H9 (cell line): ENCODE data around the gene JAG1. TPM values are rescaled to one million over a fixed set of nuclear protein-coding genes. Genes with fewer than 3 reads are reported as not detected.

ENCODE experiments used
- DNase-seq: peaks from one replicate; pipeline ENCODE4 v3.0.0-alpha.2; 2017
- H2AFZ ChIP-seq: one replicate; pipeline ENCODE4 v1.6.1; 2013; ENCODE audit warnings: mild to moderate bottlenecking, low read length, control low read depth, moderate library complexity
- H2AK5ac ChIP-seq: 2 replicates; pipeline ENCODE4 v1.6.1; 2013; ENCODE audit warnings: low read length, control low read depth, mixed read lengths; ENCODE audit not compliant: insufficient read length
- H2BK120ac ChIP-seq: one replicate; pipeline ENCODE4 v1.6.1; 2013; ENCODE audit warnings: low read depth, mild to moderate bottlenecking, low read length, control low read depth, inconsistent platforms; ENCODE audit not compliant: poor library complexity, severe bottlenecking
- H2BK12ac ChIP-seq: 2 replicates; pipeline ENCODE4 v1.6.1; 2013; ENCODE audit warnings: low read length, control low read depth, mixed read lengths, low read depth; ENCODE audit not compliant: insufficient read length
- H2BK15ac ChIP-seq: 2 replicates; pipeline ENCODE4 v1.6.1; 2013; ENCODE audit warnings: low read depth, low read length, control low read depth
- H2BK20ac ChIP-seq: one replicate; pipeline ENCODE4 v1.6.1; 2013; ENCODE audit warnings: low read depth, mild to moderate bottlenecking, low read length, control low read depth, inconsistent platforms; ENCODE audit not compliant: poor library complexity, severe bottlenecking
- H2BK5ac ChIP-seq: 2 replicates; pipeline ENCODE4 v1.6.1; 2013; ENCODE audit warnings: low read length, control low read depth, mixed read lengths; ENCODE audit not compliant: insufficient read length
- H3K14ac ChIP-seq: 2 replicates; pipeline ENCODE4 v1.6.1; 2013; ENCODE audit warnings: low read length, control low read depth; ENCODE audit not compliant: insufficient read depth
- H3K18ac ChIP-seq: 2 replicates; pipeline ENCODE4 v1.6.1; 2013; ENCODE audit warnings: low read depth, mild to moderate bottlenecking, mixed read lengths, low read length, control low read depth; ENCODE audit not compliant: insufficient read length
- H3K23ac ChIP-seq: 2 replicates; pipeline ENCODE4 v1.6.1; 2013; ENCODE audit warnings: low read length, control low read depth, mixed read lengths, low read depth; ENCODE audit not compliant: insufficient read length
- H3K23me2 ChIP-seq: 2 replicates; pipeline ENCODE4 v1.6.1; 2013; ENCODE audit warnings: low read depth, mild to moderate bottlenecking, mixed read lengths, low read length, control low read depth; ENCODE audit not compliant: insufficient read length, poor library complexity, severe bottlenecking
- H3K27ac ChIP-seq: 2 replicates; pipeline ENCODE4 v1.5.1; 2013; ENCODE audit warnings: low read length, control low read depth, mixed read lengths, low read depth; ENCODE audit not compliant: insufficient read length
- H3K27me3 ChIP-seq: 2 replicates; pipeline ENCODE4 v1.6.1; 2013; ENCODE audit warnings: low read length, control low read depth, inconsistent platforms; ENCODE audit not compliant: insufficient read depth
- H3K4ac ChIP-seq: 2 replicates; pipeline ENCODE4 v1.6.1; 2013; ENCODE audit warnings: low read depth, mild to moderate bottlenecking, control low read depth, inconsistent platforms, low read length, moderate library complexity
- H3K4me1 ChIP-seq: 2 replicates; pipeline ENCODE4 v1.6.1; 2013; ENCODE audit warnings: low read length, control low read depth, inconsistent platforms; ENCODE audit not compliant: insufficient read depth
- H3K4me2 ChIP-seq: 2 replicates; pipeline ENCODE4 v1.6.1; 2013; ENCODE audit warnings: low read length, control low read depth, mixed read lengths; ENCODE audit not compliant: insufficient read length, insufficient read depth
- H3K56ac ChIP-seq: 2 replicates; pipeline ENCODE4 v1.6.1; 2013; ENCODE audit warnings: low read depth, mild to moderate bottlenecking, mixed read lengths, low read length, control low read depth; ENCODE audit not compliant: insufficient read length
- H3K79me1 ChIP-seq: 2 replicates; pipeline ENCODE4 v1.6.1; 2013; ENCODE audit warnings: low read depth, mild to moderate bottlenecking, moderate library complexity, low read length, control low read depth, inconsistent platforms; ENCODE audit not compliant: insufficient read depth, poor library complexity, severe bottlenecking
- H3K79me2 ChIP-seq: 2 replicates; pipeline ENCODE4 v1.6.1; 2013; ENCODE audit warnings: low read length, control low read depth, inconsistent platforms; ENCODE audit not compliant: insufficient read depth
- H3K9ac ChIP-seq: 2 replicates; pipeline ENCODE4 v1.6.1; 2013; ENCODE audit warnings: low read length, control low read depth, mixed read lengths; ENCODE audit not compliant: insufficient read length; ENCODE audit errors: extremely low read depth
- H3K9me3 ChIP-seq: one replicate; pipeline ENCODE4 v1.6.1; 2013; ENCODE audit warnings: low read depth, low read length, inconsistent platforms; ENCODE audit not compliant: control insufficient read depth
- H3T11ph ChIP-seq: one replicate; pipeline ENCODE4 v1.6.1; 2013; ENCODE audit warnings: mild to moderate bottlenecking, low read length, control low read depth, inconsistent platforms
- H4K20me1 ChIP-seq: one replicate; pipeline ENCODE4 v1.6.1; 2013; ENCODE audit not compliant: control insufficient read depth, insufficient read length, insufficient read depth
- H4K5ac ChIP-seq: 2 replicates; pipeline ENCODE4 v1.6.1; 2013; ENCODE audit warnings: low read depth, mild to moderate bottlenecking, mixed read lengths, low read length, control low read depth; ENCODE audit not compliant: insufficient read length
- H4K8ac ChIP-seq: replicated peaks from 2 replicates; pipeline ENCODE4 v1.6.1; 2013; ENCODE audit warnings: low read length, control low read depth, mixed read lengths, low read depth; ENCODE audit not compliant: insufficient read length
- H4K91ac ChIP-seq: 2 replicates; pipeline ENCODE4 v1.6.1; 2013; ENCODE audit warnings: low read depth, mild to moderate bottlenecking, moderate library complexity, mixed read lengths, low read length, control low read depth; ENCODE audit not compliant: insufficient read length
- H3K27ac Mint-ChIP-seq, 3 experiments: 2 replicates in 2 of 3; 3 replicates in 1 of 3; pipeline ENCODE4 v1.8.0; 2020 to 2021; ENCODE audit warnings: mixed read lengths in 3 of 3, mild to moderate bottlenecking in 1 of 3, moderate library complexity in 1 of 3
- H3K27me3 Mint-ChIP-seq: 2 replicates; pipeline ENCODE4 v1.8.0; 2021; ENCODE audit warnings: low read depth, mild to moderate bottlenecking, moderate library complexity, mixed read lengths
- H3K36me3 Mint-ChIP-seq, 3 experiments: 2 replicates in 2 of 3; 3 replicates in 1 of 3; pipeline ENCODE4 v1.8.0; 2020 to 2021; ENCODE audit warnings: low read depth in 3 of 3, mixed read lengths in 3 of 3; ENCODE audit not compliant: insufficient read depth in 1 of 3
- H3K4me1 Mint-ChIP-seq, 2 experiments: 2 replicates each; pipeline ENCODE4 v1.8.0; 2020; ENCODE audit warnings: mixed read lengths in 2 of 2
- H3K4me3 Mint-ChIP-seq, 2 experiments: 2 replicates in 1 of 2; 3 replicates in 1 of 2; pipeline ENCODE4 v1.8.0; 2020 to 2021; ENCODE audit warnings: mild to moderate bottlenecking in 2 of 2, mixed read lengths in 2 of 2, moderate library complexity in 1 of 2
- H3K9me3 Mint-ChIP-seq, 2 experiments: 2 replicates in 1 of 2; 3 replicates in 1 of 2; pipeline ENCODE4 v1.8.0; 2020; ENCODE audit warnings: mild to moderate bottlenecking in 2 of 2, mixed read lengths in 2 of 2, moderate library complexity in 1 of 2
- CTCF ChIP-seq: fragments of 200-600 bp; sonication (generic); conservative IDR thresholded peaks from 3 replicates; pipeline ENCODE4 v1.8.0; 2021; ENCODE audit warnings: antibody characterized with exemption, mild to moderate bottlenecking
- WGBS: extraction: QIAGEN DNeasy Blood & Tissue Kit; methylation state at CpG from one replicate; pipeline ENCODE4 v1.1.7; 2013; ENCODE audit warnings: missing lambda C conversion rate, low lambda C conversion rate, mixed read lengths; ENCODE audit not compliant: insufficient read length; ENCODE audit errors: extremely low coverage; 5-methylcytosine and 5-hydroxymethylcytosine counted together
- total RNA-seq: library from RNA; stranded (reverse); gene quantifications from 2 replicates; pipeline ENCODE4 v1.2.1, GENCODE V29; 2021

The JAG1 gene
- total RNA-seq, 1 experiment from 2014 or later = 58.1 TPM

DNA sequence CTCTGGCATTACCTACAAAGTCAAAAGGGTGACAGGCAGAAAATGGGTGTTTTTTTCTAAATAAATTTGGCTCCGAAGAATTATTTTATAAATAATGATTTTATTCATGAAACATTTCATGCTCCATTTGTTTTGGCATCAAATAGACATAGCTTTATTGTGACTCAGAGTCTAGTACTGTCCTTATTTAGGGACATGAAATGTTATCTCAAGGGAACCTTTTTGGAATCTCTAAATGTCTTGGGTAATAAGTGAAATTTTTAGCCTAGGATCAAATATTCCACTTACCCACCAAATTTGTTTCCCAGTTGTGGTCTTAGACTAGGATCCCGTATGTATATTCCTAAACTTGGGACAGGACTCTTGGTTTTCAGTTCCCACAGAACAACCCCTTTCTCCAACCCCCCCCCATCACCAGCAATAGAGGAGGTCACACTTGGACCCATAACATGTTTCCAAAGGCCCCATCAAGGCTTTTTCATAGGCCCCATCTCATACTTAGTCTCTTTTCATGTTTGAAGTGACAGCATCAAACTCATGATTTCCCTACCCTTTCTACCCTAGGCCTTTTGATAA, 81.8 kb downstream of the JAG1 start:
- H3K79me1 ChIP-seq = no peaks in the 10 kb centered on the region
- no peak overlapping the region for H2AFZ ChIP-seq
- no peaks in the 10 kb centered on the region for H3K9me3 ChIP-seq
- no peak for TF ChIP-seq CTCF
- H2BK20ac ChIP-seq = no peak overlapping the region
- H2BK120ac ChIP-seq = no peak overlapping the region
- H2BK5ac ChIP-seq = no peak overlapping the region
- H3K23ac ChIP-seq = no peak overlapping the region
- no peak overlapping the region for H3K4ac ChIP-seq
- no peak overlapping the region for H2AK5ac ChIP-seq
- H3K79me2 ChIP-seq = no peaks in the 10 kb centered on the region
- no peaks in the 10 kb centered on the region for H3K9me3 Mint-ChIP-seq
- no peak overlapping the region for H3K14ac ChIP-seq
- H3K18ac ChIP-seq = no peak overlapping the region
- H3K27ac Mint-ChIP-seq = no peak overlapping the region
- no peak for DNase-seq
- H3K4me1 Mint-ChIP-seq = peaks cover 9 to 14% of the 10 kb centered on the region in 2 experiments; a peak in 3 of 4 replicates
- no peak overlapping the region for H4K8ac ChIP-seq
- no peak overlapping the region for H3K27ac ChIP-seq
- WGBS = no CpG with 5 or more reads among the region's 2 CpGs
- no peak overlapping the region for H4K91ac ChIP-seq
- no peak overlapping the region for H2BK12ac ChIP-seq
- H3K56ac ChIP-seq = no peak overlapping the region
- no peak overlapping the region for H3T11ph ChIP-seq
- H3K27me3 Mint-ChIP-seq = no peaks in the 10 kb centered on the region
- no peaks in the 10 kb centered on the region for H3K23me2 ChIP-seq
- H3K36me3 Mint-ChIP-seq = no peaks in the 10 kb centered on the region; a peak in 1 of 7 replicates
- H3K27me3 ChIP-seq = no peaks in the 10 kb centered on the region
- no peak overlapping the region for H3K4me3 Mint-ChIP-seq
- no peak overlapping the region for H3K4me2 ChIP-seq
- H4K5ac ChIP-seq = no peak overlapping the region
- H4K20me1 ChIP-seq = no peaks in the 10 kb centered on the region
- H2BK15ac ChIP-seq = no peak overlapping the region
- H3K9ac ChIP-seq = no peak overlapping the region
- no peaks in the 10 kb centered on the region for H3K4me1 ChIP-seq
